Fibroblast of skin of left quadriceps (primary cell): ENCODE data around the gene SOBP.

ENCODE experiments used
- DNase-seq, 2 experiments: peaks; one replicate each; pipeline ENCODE4 v3.0.0-alpha.2; 2013; ENCODE audit warnings: low read depth in 2 of 2

SOBP gene

GRCh38 chr6:107587451-107587850 lies 97.5 kb downstream of the SOBP start:
- DNase-seq = no peak

- no peak for DNase-seq
Measured at GRCh38 chr6:107589199-107589598, 99.3 kb downstream of the SOBP start.

GRCh38 chr6:107589934-107590333 lies 100.0 kb downstream of the SOBP start:
- no peak for DNase-seq

- no peak for DNase-seq
Measured at GRCh38 chr6:107590378-107590777, 100.5 kb downstream of the SOBP start.

- no peak for DNase-seq
Measured at GRCh38 chr6:107591346-107591745, 101.4 kb downstream of the SOBP start.

- no peak for DNase-seq
Measured at GRCh38 chr6:107592806-107593205, 102.9 kb downstream of the SOBP start.

GRCh38 chr6:107594736-107595135 lies 104.8 kb downstream of the SOBP start:
- no peak for DNase-seq

GRCh38 chr6:107598091-107598490 lies 108.2 kb downstream of the SOBP start:
- no peak for DNase-seq

GRCh38 chr6:107599043-107599442 lies 109.1 kb downstream of the SOBP start:
- no peak for DNase-seq

GRCh38 chr6:107600121-107600520 lies 110.2 kb downstream of the SOBP start:
- no peak for DNase-seq

GRCh38 chr6:107600936-107601335 lies 111.0 kb downstream of the SOBP start:
- peak; percentile 59 to 60 for DNase-seq

- no peak for DNase-seq
Measured at GRCh38 chr6:107601406-107601805, 111.5 kb downstream of the SOBP start.

GRCh38 chr6:107602321-107603005 lies 112.5 kb downstream of the SOBP start:
- no peak for DNase-seq

- no peak for DNase-seq
Measured at GRCh38 chr6:107603006-107603370, 113.1 kb downstream of the SOBP start.

GRCh38 chr6:107604549-107604948 lies 114.6 kb downstream of the SOBP start:
- DNase-seq = no peak

GRCh38 chr6:107606407-107606806 lies 116.5 kb downstream of the SOBP start:
- DNase-seq = no peak

GRCh38 chr6:107607116-107607515 lies 117.2 kb downstream of the SOBP start:
- DNase-seq = no peak

- DNase-seq = no peak
Measured at GRCh38 chr6:107611094-107611810, 121.3 kb downstream of the SOBP start.

GRCh38 chr6:107612762-107613415 lies 123.0 kb downstream of the SOBP start:
- DNase-seq = no peak

GRCh38 chr6:107613651-107614379 lies 123.9 kb downstream of the SOBP start:
- no peak for DNase-seq

GRCh38 chr6:107614828-107615227 lies 124.9 kb downstream of the SOBP start:
- DNase-seq = no peak

GRCh38 chr6:107616775-107617174 lies 126.9 kb downstream of the SOBP start:
- DNase-seq = no peak
